ENCODE measurements around the gene MTMR6.

- TF ChIP-seq POLR2A (IDR thresholded peaks at IDR 0.05; ENCODE audit: low read depth, low read length): no peak
- TF ChIP-seq POLR2AphosphoS5 (IDR thresholded peaks at IDR 0.05; ENCODE audit: low read depth, low read length): no peak
- no peak for TF ChIP-seq TAF1 (IDR thresholded peaks at IDR 0.05; ENCODE audit: low read depth, low read length)
These were observed 5.9 kb downstream of the MTMR6 start for GRCh38 chr13:25281193-25281934.
